K562 (cell line): ENCODE measurements around the gene TTC9B. TPM values are rescaled to one million over a fixed set of nuclear protein-coding genes. Genes with fewer than 3 reads are reported as not detected.
A peak's percentile ranks its signal among the peaks of the same experiment; 100 is the strongest.

Experiments
- BCOR ChIP-seq: fragments of 450-650 bp; IDR thresholded peaks from 2 replicates; pipeline ENCODE4 v1.6.1; 2016
- CAMTA2 ChIP-seq: fragments of 250-450 bp; sonication (Bioruptor Pico); conservative IDR thresholded peaks from 2 replicates; pipeline ENCODE4 v1.5.1; 2022
- FOXM1 ChIP-seq, 2 experiments: fragments of 450-650 bp in 1 of 2; sonication (generic) in 1 of 2; formaldehyde crosslinking in 1 of 2; IDR thresholded peaks; 2 replicates each; pipeline versions ENCODE4 v1.6.1 to v1.9.0; 2017 to 2022; ENCODE audit warnings: low read depth in 2 of 2, mild to moderate bottlenecking in 2 of 2, missing genetic modification reagents in 1 of 2, moderate library complexity in 1 of 2
- GTF2F1 ChIP-seq: IDR thresholded peaks from 2 replicates; pipeline ENCODE4 v1.6.1; 2011; ENCODE audit warnings: low read depth, low read length, improper control_type of control experiment
- KDM1A ChIP-seq, 2 experiments: fragments of 450-650 bp; IDR thresholded peaks; 2 replicates each; pipeline ENCODE4 v1.6.1; 2016; ENCODE audit warnings: mild to moderate bottlenecking in 2 of 2
- MAZ ChIP-seq, 2 experiments: fragments of 450-650 bp in 1 of 2; sonication (generic) in 1 of 2; formaldehyde crosslinking; IDR thresholded peaks in 1 of 2; conservative IDR thresholded peaks in 1 of 2; 2 replicates each; pipeline versions ENCODE4 v1.4.0 to v1.5.0; 2020; ENCODE audit warnings: mild to moderate bottlenecking in 1 of 2, missing genetic modification reagents in 1 of 2
- MCM3 ChIP-seq: fragments of 450-650 bp; IDR thresholded peaks from 2 replicates; pipeline ENCODE4 v1.6.1; 2016
- NFIC ChIP-seq: fragments of 450-650 bp; IDR thresholded peaks from 2 replicates; pipeline ENCODE4 v1.6.1; 2017; ENCODE audit warnings: mild to moderate bottlenecking, inconsistent platforms
- PML ChIP-seq: IDR thresholded peaks from 2 replicates; pipeline ENCODE4 v1.6.1; 2012; ENCODE audit warnings: low read length, inconsistent platforms
- RBM25 ChIP-seq: fragments of 200-400 bp; formaldehyde crosslinking; IDR thresholded peaks from 2 replicates; pipeline ENCODE4 v1.6.1; 2018; ENCODE audit warnings: low read length, low read depth, moderate library complexity; ENCODE audit not compliant: severe bottlenecking
- RBM39 ChIP-seq: fragments of 200-400 bp; formaldehyde crosslinking; optimal IDR thresholded peaks from 2 replicates; pipeline ENCODE3; 2018; ENCODE audit warnings: low read depth, low read length
- TEAD2 ChIP-seq: fragments of 450-650 bp; IDR thresholded peaks from 2 replicates; pipeline ENCODE4 v1.6.1; 2016; ENCODE audit warnings: missing genetic modification characterization, control low read depth, missing compliant biosample characterization
- THRB ChIP-seq: fragments of 450-650 bp; formaldehyde crosslinking; conservative IDR thresholded peaks from 2 replicates; pipeline ENCODE4 v1.4.0; 2022; ENCODE audit warnings: mild to moderate bottlenecking, missing genetic modification characterization
- ZBTB40 ChIP-seq, 2 experiments: fragments of 450-650 bp in 1 of 2; sonication (generic) in 1 of 2; formaldehyde crosslinking in 1 of 2; IDR thresholded peaks; 2 replicates each; pipeline versions ENCODE4 v1.7.1 to v1.9.0; 2016 to 2022; ENCODE audit warnings: inconsistent platforms in 1 of 2, mild to moderate bottlenecking in 1 of 2, missing genetic modification reagents in 1 of 2
- ZC3H8 ChIP-seq: fragments of 450-650 bp; IDR thresholded peaks from 2 replicates; pipeline ENCODE4 v1.6.1; 2017
- ZFX ChIP-seq: sonication (generic); formaldehyde crosslinking; IDR thresholded peaks from 2 replicates; pipeline ENCODE4 v1.8.0; 2022; ENCODE audit warnings: mild to moderate bottlenecking, missing genetic modification reagents, moderate library complexity
- polyA plus RNA-seq, 8 experiments: library from polyadenylated mRNA; depleted of rRNA in 4 of 8; stranded (reverse) in 5 of 8; unstranded in 3 of 8; fragments of >200 nt; fragmentation: Nextera tagmentation in 2 of 8; fragmentation: Illumina TruSeq in 1 of 8; extraction: Ambion mirVana in 2 of 8; extraction: Trizol in 1 of 8; gene quantifications; 2 replicates each; pipeline versions ENCODE4 v1.2.1 to v1.2.3, GENCODE V29; 2011 to 2014; ENCODE audit warnings: inconsistent platforms in 1 of 8, missing spikeins in 1 of 8
- total RNA-seq, 7 experiments: library from RNA; depleted of rRNA in 6 of 7; stranded (reverse); fragments of >200 nt in 6 of 7; fragmentation: Illumina TruSeq in 2 of 7; extraction: Trizol in 2 of 7; gene quantifications; 2 replicates each; pipeline versions ENCODE4 v1.2.1 to v1.2.3, GENCODE V29; 2011 to 2021; ENCODE audit warnings: low replicate concordance in 1 of 7

Gene TTC9B
- total and polyA plus RNA-seq, 9 of the 15 experiments (the other 6 are each of a cell fraction or from before 2014, with no cell fraction given): 0.06 to 0.14 TPM; not detected in 7

- TF ChIP-seq ZBTB40 (IDR thresholded peaks at IDR 0.05) (no peak), ZBTB40 (CRISPR knock-in tag; IDR thresholded peaks at IDR 0.05) (no peak), CAMTA2 (no peak), RBM39 (no peak), GTF2F1 (no peak), PML (no peak), BCOR (0 out of 2 replicates have a peak, but pooled peaks have one; percentile 57), TEAD2 (tag) (no peak), KDM1A (IDR thresholded peaks at IDR 0.05) (0 out of 4 replicates have a peak, but pooled peaks have one; percentile 8 to 24), MAZ (CRISPR knock-in tag; conservative IDR thresholded peaks at IDR 0.05 in 1 of 2, IDR thresholded peaks at IDR 0.05 in 1 of 2) (no peak), ZC3H8 (no peak), FOXM1 (IDR thresholded peaks at IDR 0.05; ENCODE audit: low read depth) (no peak), FOXM1 (CRISPR knock-in tag; IDR thresholded peaks at IDR 0.05; ENCODE audit: low read depth) (no peak), MCM3 (no peak), THRB (no peak), ZFX (no peak), RBM25 (peak; percentile 47), NFIC (no peak)
These were observed 7.5 kb upstream of the TTC9B start (continued) for GRCh38 chr19:40225440-40226305.
